Adrenal gland (tissue), 5 donors: ENCODE results near the gene ATXN1.

Source experiments
- POLR2A ChIP-seq, 2 donors: fragments of 450-650 bp; IDR thresholded peaks; one replicate each; pipeline ENCODE4 v1.6.1; 2017; ENCODE audit warnings: antibody characterized with exemption in 2 of 2, mild to moderate bottlenecking in 2 of 2, moderate library complexity in 1 of 2
- TF ChIP-seq, protein P1 (sequence below), 6 experiments: fragments of 450-650 bp in 4 of 6; fragments of 200-600 bp in 2 of 6; sonication (generic) in 1 of 6; IDR thresholded peaks; 1 replicate in 5 of 6; 2 replicates in 1 of 6; pipeline versions ENCODE4 v1.5.1 to v1.8.0; 2016 to 2021; ENCODE audit warnings: antibody characterized with exemption in 6 of 6, mild to moderate bottlenecking in 2 of 6, moderate library complexity in 1 of 6
- donor health status: DM: no; HTN: no; CAD: no.

- TF ChIP-seq, protein P1, sequence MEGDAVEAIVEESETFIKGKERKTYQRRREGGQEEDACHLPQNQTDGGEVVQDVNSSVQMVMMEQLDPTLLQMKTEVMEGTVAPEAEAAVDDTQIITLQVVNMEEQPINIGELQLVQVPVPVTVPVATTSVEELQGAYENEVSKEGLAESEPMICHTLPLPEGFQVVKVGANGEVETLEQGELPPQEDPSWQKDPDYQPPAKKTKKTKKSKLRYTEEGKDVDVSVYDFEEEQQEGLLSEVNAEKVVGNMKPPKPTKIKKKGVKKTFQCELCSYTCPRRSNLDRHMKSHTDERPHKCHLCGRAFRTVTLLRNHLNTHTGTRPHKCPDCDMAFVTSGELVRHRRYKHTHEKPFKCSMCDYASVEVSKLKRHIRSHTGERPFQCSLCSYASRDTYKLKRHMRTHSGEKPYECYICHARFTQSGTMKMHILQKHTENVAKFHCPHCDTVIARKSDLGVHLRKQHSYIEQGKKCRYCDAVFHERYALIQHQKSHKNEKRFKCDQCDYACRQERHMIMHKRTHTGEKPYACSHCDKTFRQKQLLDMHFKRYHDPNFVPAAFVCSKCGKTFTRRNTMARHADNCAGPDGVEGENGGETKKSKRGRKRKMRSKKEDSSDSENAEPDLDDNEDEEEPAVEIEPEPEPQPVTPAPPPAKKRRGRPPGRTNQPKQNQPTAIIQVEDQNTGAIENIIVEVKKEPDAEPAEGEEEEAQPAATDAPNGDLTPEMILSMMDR (IDR thresholded peaks at IDR 0.05): no peak
- no peak for TF ChIP-seq POLR2A (IDR thresholded peaks at IDR 0.05)
These were observed 46.7 kb upstream of the ATXN1 start for GRCh38 chr6:16807956-16808355.
